Uterus (tissue), 2 donors: ENCODE results near the gene E4F1.

Experiments
- CTCF ChIP-seq, 4 experiments: fragments of 200-600 bp in 2 of 4; fragments of 450-650 bp in 2 of 4; sonication (generic) in 2 of 4; IDR thresholded peaks; one replicate each; pipeline ENCODE4 v1.5.1; 2016 to 2019; ENCODE audit warnings: antibody characterized with exemption in 4 of 4, mild to moderate bottlenecking in 2 of 4, moderate library complexity in 1 of 4
- POLR2A ChIP-seq, 2 donors: fragments of 450-650 bp; IDR thresholded peaks; one replicate each; pipeline ENCODE4 v1.6.1; 2016; ENCODE audit warnings: antibody characterized with exemption in 2 of 2, mild to moderate bottlenecking in 1 of 2, moderate library complexity in 1 of 2

- no peak for TF ChIP-seq CTCF (IDR thresholded peaks at IDR 0.05)
- no peak for TF ChIP-seq POLR2A (IDR thresholded peaks at IDR 0.05)
Measured at GRCh38 chr16:2205967-2206313, 17.5 kb upstream of the E4F1 start.
